Ovary (tissue), 9 donors: ENCODE data around the gene IMMP2L. TPM values are rescaled to one million over a fixed set of nuclear protein-coding genes. Genes with fewer than 3 reads are reported as not detected.

Experiments
- DNase-seq, 5 donors: peaks; one replicate each; pipeline ENCODE4 v3.0.0-alpha.2; 2019 to 2020
- H3K27ac ChIP-seq, 2 donors: fragments of 200-600 bp; one replicate each; pipeline versions ENCODE4 v1.5.1 to v1.8.0; 2019 to 2022
- H3K27me3 ChIP-seq: fragments of 200-600 bp; one replicate; pipeline ENCODE4 v1.8.0; 2022
- H3K36me3 ChIP-seq: fragments of 200-600 bp; sonication (generic); one replicate; pipeline ENCODE4 v1.5.1; 2019
- H3K4me1 ChIP-seq: one replicate; pipeline ENCODE4 v1.8.1; 2013; ENCODE audit warnings: mild to moderate bottlenecking, moderate library complexity; ENCODE audit not compliant: insufficient read depth
- H3K4me3 ChIP-seq: fragments of 200-600 bp; sonication (generic); one replicate; pipeline ENCODE4 v1.5.1; 2017
- H3K9me3 ChIP-seq, 2 donors: fragments of 200-600 bp in 1 of 2; sonication (generic) in 1 of 2; one replicate each; pipeline versions ENCODE4 v1.5.1 to v1.8.1; 2013 to 2019; ENCODE audit warnings: mild to moderate bottlenecking in 1 of 2, moderate library complexity in 1 of 2
- EP300 ChIP-seq: sonication (generic); formaldehyde crosslinking; IDR thresholded peaks from one replicate; pipeline ENCODE4 v1.6.1; 2017; ENCODE audit warnings: antibody characterized with exemption
- POLR2A ChIP-seq: fragments of 450-650 bp; IDR thresholded peaks from one replicate; pipeline ENCODE4 v1.6.1; 2017; ENCODE audit warnings: antibody characterized with exemption, mild to moderate bottlenecking, moderate library complexity
- WGBS, 3 donors: extraction: QIAGEN DNeasy Blood & Tissue Kit in 1 of 3; methylation state at CpG; one replicate each; pipeline versions ENCODE4 v1.1.5 to v1.1.7; 2013 to 2017; 5-methylcytosine and 5-hydroxymethylcytosine counted together
- intact Hi-C, 4 donors: fragments of 100-400 bp; cut with DNase I; formaldehyde crosslinking; loops; one replicate each; pipeline versions ENCODE4 v1.11.0 to v1.15.1; 2022 to 2023
- polyA plus RNA-seq, 2 donors: library from polyadenylated mRNA; stranded (reverse); fragments of 200-250 nt in 1 of 2; fragments of 350-450 nt in 1 of 2; fragmentation: Illumina TruSeq in 1 of 2; extraction: RNeasy Lipid Tissue Mini Kit (QIAGEN cat#74804) in 1 of 2; gene quantifications; one replicate each; pipeline ENCODE4 v1.2.3, GENCODE V29; 2013 to 2014
- total RNA-seq, 7 donors: library from RNA; depleted of rRNA in 2 of 7; stranded (reverse); fragments of >200 nt in 2 of 7; fragmentation: NEBNext Ultra II Directional in 3 of 7; extraction: Animal tissue kit (Norgen Biotek cat#: 25700) in 3 of 7; gene quantifications; one replicate each; pipeline versions ENCODE4 v1.1.0 to v1.2.4, GENCODE V29; 2016 to 2023
- TF ChIP-seq, protein P1 (sequence below), 3 donors: fragments of 450-650 bp in 2 of 3; fragments of 200-600 bp in 1 of 3; IDR thresholded peaks; one replicate each; pipeline versions ENCODE4 v1.5.1 to v1.8.0; 2016 to 2022; ENCODE audit warnings: antibody characterized with exemption in 3 of 3, mild to moderate bottlenecking in 1 of 3
- donor health status: DM: no; HTN: no; CAD: no; lungs with moderate emphysema.
- donor health status: DM: no; HTN: no; CAD: no.
- donor health status: Bipolar disorder and iron deficiency.
- donor health status: DM: yes; HTN: yes; CAD: no.
- donor health status: DM: no; HTN: no; CAD: no.
- donor health status: DM: yes; HTN: yes; CAD: no.

IMMP2L gene
- total and polyA plus RNA-seq, 9 donors, result 19.5 to 36.9 (median 29.9) TPM

- 96 to 97% (median 97%) methylated on average over 4 of the region's 4 CpGs for WGBS, 3 donors
- Histone ChIP-seq H3K27me3 (no peaks in the 10 kb centered on the region), H3K27ac (no peak overlapping the region), H3K9me3 (no peaks in the 10 kb centered on the region), H3K4me1 (no peaks in the 10 kb centered on the region), H3K4me3 (no peak overlapping the region), H3K36me3 (no peaks in the 10 kb centered on the region)
- TF ChIP-seq, protein P1, sequence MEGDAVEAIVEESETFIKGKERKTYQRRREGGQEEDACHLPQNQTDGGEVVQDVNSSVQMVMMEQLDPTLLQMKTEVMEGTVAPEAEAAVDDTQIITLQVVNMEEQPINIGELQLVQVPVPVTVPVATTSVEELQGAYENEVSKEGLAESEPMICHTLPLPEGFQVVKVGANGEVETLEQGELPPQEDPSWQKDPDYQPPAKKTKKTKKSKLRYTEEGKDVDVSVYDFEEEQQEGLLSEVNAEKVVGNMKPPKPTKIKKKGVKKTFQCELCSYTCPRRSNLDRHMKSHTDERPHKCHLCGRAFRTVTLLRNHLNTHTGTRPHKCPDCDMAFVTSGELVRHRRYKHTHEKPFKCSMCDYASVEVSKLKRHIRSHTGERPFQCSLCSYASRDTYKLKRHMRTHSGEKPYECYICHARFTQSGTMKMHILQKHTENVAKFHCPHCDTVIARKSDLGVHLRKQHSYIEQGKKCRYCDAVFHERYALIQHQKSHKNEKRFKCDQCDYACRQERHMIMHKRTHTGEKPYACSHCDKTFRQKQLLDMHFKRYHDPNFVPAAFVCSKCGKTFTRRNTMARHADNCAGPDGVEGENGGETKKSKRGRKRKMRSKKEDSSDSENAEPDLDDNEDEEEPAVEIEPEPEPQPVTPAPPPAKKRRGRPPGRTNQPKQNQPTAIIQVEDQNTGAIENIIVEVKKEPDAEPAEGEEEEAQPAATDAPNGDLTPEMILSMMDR (IDR thresholded peaks at IDR 0.05), result no peak
- TF ChIP-seq EP300 (no peak), POLR2A (no peak)
- no peak for DNase-seq
- intact Hi-C loops, result no loop called here
These were observed 514.7 kb downstream of the IMMP2L start for GRCh38 chr7:111047595-111047994.

DNA sequence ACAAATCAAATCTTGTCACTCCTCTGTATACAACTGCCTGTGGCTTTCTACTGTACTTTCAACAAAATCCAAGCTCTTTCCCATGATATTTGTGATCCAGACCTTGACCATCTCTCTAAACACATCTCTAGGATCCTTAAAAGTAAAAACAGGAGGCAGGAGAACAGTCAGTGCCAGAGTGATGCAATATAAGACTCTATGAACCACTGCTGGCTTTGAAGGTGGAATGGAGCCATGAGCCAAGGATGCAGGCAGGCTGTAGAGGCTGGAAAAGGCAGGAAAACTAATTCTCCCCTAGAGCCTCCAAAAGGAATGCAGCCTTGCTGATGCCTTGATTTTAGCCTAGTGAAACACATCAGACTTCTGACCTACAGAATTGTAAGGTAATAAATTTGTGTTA is 516.8 kb downstream of the IMMP2L start:
- Histone ChIP-seq H3K27ac (no peak overlapping the region), H3K4me3 (no peak overlapping the region), H3K4me1 (peaks cover 1% of the 10 kb centered on the region), H3K27me3 (no peaks in the 10 kb centered on the region), H3K36me3 (no peaks in the 10 kb centered on the region), H3K9me3 (no peaks in the 10 kb centered on the region)
- intact Hi-C loops, result no loop called here
- peak; percentile 30 to 60 (median 52) for DNase-seq
- no peak for TF ChIP-seq EP300
- TF ChIP-seq, protein P1 (IDR thresholded peaks at IDR 0.05), result no peak
- TF ChIP-seq POLR2A, result no peak

DNA sequence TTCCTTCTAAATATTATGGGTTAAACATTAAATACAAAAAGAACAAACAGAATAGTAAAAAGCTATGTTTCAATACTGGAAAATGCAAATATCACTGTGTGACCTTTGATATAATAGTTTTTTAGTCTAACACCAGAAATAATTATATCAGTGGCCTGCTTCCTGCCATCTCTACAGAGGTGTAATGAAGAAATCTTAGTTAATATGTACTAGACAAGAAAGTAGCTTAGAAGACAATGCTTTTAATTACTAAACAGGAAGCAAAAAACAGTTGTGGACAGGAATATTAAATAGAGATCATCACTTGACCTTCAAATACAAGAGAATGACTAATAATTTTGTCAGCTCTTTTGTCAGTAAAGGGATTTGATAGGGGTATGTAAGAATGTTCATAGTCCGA is 518.7 kb downstream of the IMMP2L start:
- Histone ChIP-seq H3K4me1 (peaks cover 1% of the 10 kb centered on the region), H3K27me3 (no peaks in the 10 kb centered on the region), H3K36me3 (no peaks in the 10 kb centered on the region), H3K27ac (no peak overlapping the region), H3K4me3 (no peak overlapping the region), H3K9me3 (no peaks in the 10 kb centered on the region)
- WGBS, 3 donors, result 80 to 96% (median 91%) methylated on average over 1 of the region's 1 CpG
- no peak for TF ChIP-seq POLR2A
- intact Hi-C loops, result no loop called here
- DNase-seq, result no peak

DNA sequence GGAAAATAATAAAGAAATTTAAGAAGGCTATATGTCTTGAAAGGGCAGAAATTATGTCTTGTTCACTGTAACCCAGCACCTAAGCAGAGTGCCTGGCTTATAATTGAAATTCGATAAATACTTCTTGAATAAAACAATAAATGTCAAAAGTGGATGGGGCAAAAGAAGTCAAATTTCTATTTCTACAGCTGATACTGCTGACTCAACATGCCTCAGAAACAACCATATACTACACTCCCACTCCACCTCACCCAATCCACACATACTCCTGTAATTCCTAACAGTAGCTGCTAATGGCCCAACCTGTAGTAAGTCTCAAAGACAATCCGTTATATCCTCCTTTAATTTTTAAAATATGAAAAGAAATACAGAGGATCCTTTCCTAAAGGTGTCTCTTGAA is 519.5 kb downstream of the IMMP2L start:
- intact Hi-C loops, result no loop called here
- Histone ChIP-seq H3K4me1 (peaks cover 1% of the 10 kb centered on the region), H3K27me3 (no peaks in the 10 kb centered on the region), H3K27ac (no peak overlapping the region), H3K9me3 (no peaks in the 10 kb centered on the region), H3K4me3 (no peak overlapping the region), H3K36me3 (no peaks in the 10 kb centered on the region)
- DNase-seq, result no peak
- TF ChIP-seq POLR2A (no peak), EP300 (no peak)
- TF ChIP-seq, protein P1 (IDR thresholded peaks at IDR 0.05), result no peak
- WGBS, 3 donors, result 96 to 99% (median 98%) methylated on average over 2 of the region's 2 CpGs

DNA sequence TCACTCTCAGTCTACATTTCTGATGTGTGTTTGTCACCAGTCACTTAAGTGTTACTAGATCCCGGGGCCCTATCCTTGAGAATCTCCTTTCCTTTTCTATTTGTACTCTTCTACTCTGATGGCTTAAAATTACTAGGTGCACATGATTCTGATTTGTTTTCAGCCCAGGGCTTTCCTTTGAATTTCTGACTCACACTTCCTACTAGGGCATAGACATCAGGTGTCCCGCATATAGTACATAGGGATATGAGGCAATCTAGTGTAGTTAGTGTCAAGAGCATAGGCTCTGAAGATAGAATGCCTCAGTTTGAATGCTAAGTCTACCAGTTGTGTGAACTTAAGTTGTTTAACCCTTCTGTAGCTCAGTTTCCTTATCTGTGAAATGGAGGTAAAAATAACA is 520.7 kb downstream of the IMMP2L start:
- H3K4me3 ChIP-seq, result no peak overlapping the region
- no peak for DNase-seq
- no peak overlapping the region for H3K27ac ChIP-seq
- H3K9me3 ChIP-seq, result no peaks in the 10 kb centered on the region
- TF ChIP-seq POLR2A (no peak), EP300 (no peak)
- TF ChIP-seq, protein P1 (IDR thresholded peaks at IDR 0.05), result no peak
- intact Hi-C loops, result no loop called here
- no peaks in the 10 kb centered on the region for H3K27me3 ChIP-seq
- H3K4me1 ChIP-seq, result peaks cover 1% of the 10 kb centered on the region
- H3K36me3 ChIP-seq, result no peaks in the 10 kb centered on the region
- 73 to 86% (median 77%) methylated on average over 2 of the region's 2 CpGs for WGBS, 3 donors
